Measurements from ENCODE around the gene YIPF5.
A peak's percentile ranks its signal among the peaks of the same experiment; 100 is the strongest.

The YIPF5 gene

DNA sequence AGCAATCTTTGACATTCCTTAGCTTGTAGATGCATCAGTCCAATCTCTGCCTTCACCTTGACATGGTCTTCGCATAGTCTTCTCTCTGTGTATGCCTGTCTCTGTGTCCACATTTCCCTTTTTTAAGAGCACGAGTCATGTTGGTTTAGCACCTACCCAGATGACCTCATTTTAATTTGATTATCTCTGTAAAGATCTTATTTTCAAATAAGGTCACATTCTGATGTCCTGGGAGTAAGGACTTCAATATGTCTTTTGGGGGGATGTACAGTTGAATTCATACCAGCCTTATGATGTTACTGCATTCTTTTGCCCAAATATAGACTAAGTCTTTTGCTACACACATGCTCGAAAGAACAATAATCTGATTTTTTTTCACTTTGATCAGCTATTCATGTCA, 7.1 kb upstream of the YIPF5 start:
- DNase-seq, result peak in 1 of 5 experiments; percentile 38

DNA sequence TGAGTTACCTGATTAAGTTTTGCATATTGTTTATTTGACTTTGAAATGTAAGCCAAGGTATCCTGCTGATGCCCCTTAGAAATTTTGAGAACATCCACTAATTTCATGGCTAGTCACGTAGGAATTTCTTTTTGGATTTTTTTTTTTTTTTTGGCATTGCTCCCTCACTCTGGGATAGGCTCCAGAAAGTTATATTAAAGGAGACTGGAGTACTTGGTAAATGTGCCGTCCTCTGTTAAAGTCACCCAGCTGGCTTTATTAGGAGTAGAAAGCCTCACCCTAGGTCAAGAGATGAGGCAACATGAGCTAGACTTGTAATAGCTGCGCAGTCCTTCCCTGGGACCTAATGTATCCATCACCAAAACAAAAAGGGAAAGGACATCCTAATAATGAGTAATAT, 3.3 kb upstream of the YIPF5 start:
- DNase-seq, result no peak

DNA sequence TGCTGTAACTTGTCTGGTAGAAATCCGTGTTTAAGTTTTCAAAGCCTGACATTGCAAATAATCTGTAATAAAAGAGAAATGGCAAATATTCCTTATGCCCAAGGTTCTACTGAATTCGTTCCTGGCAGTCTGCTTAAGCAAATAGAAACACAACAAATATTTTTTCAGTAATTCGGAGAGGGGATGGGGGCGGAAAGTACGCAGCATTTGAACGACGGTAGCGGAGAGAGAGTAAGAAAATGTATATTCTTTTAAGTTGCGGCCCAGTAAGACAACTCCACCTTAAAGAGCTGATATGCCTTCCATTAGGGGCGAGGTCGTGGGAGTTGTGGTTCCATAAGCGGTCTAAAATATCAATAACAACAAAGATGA, 569 bp downstream of the YIPF5 start:
- DNase-seq, result no peak

DNA sequence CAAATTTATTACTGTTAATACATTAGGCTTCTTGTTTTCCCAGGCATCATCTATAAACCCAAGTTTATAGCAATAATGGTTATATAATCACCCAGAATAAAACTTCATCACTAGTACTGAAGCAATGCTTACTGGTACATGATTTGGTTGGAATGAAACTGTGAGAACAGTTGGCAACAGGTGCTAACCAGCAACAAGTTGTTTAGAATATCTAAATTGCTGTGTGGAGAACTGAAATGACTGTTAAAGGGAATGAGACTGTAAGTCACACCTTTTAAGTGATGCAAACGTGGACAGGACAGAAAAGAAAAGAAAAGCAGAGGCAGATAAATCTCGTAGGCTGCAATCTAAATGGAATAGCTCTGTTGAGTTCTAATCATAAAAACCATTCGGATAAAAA, 2.5 kb downstream of the YIPF5 start:
- no peak for DNase-seq

DNA sequence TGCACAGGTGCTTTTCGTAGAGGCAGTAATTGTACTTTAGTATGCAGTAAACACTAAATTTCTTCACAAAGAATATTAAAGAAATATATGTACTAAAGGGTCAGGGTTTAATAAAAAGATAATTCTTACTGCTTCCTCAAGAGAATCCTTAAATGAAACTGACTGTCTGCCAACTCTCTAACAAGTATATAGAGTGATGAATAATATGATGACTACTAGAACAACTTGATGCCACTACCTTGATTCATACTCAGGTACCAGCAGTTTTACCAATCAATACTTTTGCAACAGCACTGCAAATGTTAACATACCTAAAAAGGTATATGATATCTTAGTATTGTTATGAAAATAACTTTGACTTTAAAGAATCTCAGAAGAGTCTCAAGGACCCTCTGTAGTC, 3.8 kb downstream of the YIPF5 start:
- no peak for DNase-seq

DNA sequence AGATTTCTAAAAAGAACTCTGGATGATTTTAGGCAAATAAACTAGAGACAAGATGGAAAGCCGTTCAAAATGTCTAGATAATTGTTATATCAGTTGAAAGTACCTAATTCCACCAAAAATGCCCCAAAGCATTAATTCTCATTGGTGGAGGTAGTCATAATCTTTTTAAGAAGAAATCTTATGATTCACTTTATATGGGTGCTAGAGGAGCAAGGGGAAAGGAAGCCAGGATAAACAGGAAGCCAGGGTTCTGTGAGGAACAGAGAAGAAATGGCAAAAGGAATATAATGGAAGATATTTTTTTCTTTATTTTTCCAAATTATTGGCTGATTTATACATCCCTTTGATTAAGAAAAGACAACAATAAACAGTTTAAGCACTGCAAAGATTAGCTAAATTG, 7.8 kb downstream of the YIPF5 start:
- DNase-seq, result no peak

DNA sequence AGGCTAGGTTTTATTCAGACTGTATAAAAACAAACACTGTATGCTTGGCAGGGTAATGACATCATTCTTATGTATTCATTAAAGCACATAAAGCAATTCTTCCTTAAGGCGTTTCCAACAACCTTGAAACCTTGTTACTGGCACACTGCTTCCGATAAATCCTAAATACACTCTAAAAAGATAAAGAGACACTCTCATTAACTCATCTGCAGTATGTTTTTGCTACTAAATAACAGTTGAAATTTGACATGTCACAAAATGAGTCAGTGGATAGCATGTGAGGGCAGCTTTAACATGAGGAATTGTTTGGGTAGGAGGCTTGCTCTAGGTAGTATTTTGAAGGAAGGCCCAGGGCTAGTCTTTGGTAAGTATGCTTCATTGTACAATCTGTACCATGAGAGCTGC, 13.7 kb downstream of the YIPF5 start:
- DNase-seq, result no peak

DNA sequence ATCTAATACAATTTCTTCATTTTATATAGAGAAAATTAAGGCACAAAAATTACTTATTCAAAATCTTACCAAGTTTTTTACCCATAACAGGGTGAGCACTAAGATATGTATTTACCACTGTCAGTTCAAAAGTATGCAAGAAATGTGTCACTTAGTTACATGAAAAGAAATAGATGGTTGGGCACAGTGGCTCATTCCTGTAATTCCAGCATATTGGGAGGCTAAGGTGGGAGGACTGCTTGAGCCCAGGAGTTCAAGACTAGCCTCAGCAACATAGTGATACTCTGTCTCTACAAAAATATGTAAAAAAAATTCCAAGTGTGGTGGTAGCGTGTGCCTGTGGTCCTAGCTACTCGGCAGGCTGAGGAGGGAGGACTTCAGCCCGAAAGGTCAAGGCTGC, 19.4 kb downstream of the YIPF5 start:
- no peak for DNase-seq

DNA sequence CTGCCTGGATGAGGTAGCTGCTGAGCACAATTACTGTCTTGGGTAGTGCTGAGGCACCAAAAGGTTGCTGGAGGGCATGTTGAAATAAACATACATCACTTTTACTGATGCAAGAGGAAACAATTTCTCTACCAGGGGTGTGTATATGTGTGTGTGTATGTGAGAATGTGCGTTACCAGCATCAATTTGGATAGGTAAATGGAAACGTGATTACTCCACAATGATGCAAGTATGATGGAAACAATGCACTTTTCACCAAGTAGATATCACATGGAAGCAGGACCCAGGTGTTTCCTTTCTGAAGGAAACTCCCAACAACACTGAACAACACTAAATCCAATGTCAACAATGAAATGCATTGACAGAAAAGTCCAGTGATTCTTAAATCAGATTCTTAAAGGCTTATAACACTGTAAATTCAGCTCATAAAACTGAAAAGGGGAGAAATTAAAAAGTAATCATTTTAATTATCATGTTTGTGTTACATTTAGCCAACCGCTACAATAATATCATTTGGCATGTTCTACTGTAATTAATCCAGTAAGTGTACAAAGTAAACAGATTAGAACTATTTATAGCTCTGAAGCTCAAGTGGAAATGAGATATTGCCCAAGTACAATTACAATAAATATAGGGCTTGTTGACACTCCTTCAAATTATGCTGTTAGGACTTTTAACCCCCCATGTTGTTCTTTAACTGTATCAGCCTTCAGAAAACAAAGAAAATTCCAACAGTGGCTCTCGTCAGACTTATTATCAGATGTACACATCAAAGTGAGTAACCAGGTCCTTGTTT, 25.3 kb downstream of the YIPF5 start:
- DNase-seq, result no peak

DNA sequence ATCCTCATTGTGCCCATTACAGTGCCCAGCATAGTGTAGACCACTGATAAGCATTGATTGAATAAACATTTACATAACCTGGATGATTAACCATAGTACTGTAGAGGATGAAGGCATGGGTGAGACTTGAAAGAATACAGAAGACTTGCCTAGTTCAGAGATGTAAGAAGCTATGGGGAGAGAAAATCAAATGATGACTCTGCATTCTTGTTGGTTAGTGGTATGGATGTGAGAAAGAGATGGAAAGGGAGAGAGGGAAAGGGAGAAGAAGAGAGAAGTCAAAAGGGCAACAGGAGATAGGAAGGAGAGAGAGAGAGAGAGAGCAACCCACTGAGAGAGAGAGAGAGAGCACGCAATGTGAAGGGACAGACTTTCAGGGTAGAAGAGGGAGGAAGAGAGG, 26.8 kb downstream of the YIPF5 start:
- no peak for DNase-seq

DNA sequence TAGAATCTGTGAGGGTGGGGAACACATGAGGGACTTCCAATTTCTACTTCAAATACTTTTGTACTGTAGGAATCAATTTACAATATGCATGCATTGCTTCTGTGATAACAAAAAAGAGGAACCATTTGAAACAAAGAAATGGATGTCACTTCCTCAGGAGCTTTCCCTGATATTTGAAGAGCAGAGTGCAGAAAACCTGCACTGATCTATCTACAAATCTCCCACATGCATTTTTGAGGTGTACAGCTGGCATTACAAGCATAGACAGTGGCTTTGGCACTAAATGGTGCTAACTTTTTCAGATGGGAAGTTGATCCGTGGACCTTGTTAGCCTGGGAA, 27.7 kb downstream of the YIPF5 start:
- no peak for DNase-seq

DNA sequence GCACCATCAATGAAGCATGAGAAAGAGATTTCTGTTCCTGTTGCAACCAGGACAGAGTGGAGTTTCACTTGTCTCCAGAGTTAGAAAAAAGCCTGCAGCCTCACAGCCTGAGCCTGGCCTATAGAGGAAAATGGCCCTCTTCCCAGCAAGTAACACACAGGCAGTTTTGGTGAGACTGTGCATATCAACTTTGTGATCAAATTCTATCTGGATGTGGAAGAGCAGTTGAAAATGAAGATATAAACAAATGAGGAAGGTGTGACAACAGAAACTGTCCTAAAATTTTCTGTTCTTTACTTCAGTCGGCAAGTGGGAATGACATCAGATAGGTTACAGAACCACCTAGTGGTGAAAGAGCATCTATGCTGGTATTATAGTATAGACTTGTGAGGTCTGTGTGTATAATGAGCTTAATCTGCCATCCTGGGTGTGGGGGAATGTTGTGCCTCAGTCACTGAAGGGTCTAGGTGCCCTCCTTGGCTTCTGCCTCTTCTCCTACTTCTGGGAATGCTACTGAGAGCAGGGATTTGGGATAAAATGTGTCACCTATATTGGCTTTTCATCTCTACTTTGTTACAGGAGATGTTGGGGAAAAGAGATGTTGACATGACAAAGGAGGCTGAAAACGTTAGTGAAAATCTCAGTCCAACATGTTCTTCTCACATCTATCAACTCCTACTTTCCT, 28.2 kb downstream of the YIPF5 start:
- DNase-seq, result peak in 1 of 5 experiments; percentile 32

DNA sequence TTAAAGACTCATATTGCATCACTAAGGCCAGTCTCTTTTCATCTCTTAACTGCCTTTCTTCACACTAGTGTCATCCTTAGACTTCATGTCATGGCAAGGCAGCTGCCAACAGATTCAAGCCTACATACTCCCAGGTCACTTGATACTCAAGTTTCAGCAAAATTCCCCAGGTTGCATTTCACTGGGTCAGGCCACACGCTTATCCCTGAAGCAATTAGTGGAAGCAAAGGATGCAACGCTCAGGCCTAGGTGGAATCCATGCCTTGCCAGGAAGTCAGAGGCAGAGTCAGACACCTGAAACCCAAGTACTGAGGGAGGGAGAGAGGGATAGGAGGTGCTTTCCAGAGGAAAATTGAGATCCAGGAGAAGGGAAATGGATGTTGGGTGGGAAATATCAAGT, 28.9 kb downstream of the YIPF5 start:
- no peak for DNase-seq

DNA sequence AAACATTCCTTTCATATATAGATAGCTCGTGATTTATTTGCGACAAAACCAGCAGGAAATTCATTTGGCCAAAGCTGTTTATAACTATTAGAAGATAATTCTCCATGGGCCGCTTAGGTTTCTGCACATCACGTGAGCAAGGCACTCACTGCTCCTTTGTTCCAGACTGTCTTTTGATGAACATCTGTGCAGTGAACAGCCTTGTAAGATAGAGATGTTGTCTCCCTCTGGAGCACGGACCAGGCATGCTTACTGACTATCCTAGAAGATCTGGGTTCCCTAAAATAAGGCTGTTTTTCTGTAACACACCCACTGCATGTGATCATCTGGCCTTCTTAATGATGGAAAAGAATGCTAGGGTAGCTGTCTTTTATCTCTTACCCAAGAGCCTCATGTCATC, 30.9 kb downstream of the YIPF5 start:
- no peak for DNase-seq

DNA sequence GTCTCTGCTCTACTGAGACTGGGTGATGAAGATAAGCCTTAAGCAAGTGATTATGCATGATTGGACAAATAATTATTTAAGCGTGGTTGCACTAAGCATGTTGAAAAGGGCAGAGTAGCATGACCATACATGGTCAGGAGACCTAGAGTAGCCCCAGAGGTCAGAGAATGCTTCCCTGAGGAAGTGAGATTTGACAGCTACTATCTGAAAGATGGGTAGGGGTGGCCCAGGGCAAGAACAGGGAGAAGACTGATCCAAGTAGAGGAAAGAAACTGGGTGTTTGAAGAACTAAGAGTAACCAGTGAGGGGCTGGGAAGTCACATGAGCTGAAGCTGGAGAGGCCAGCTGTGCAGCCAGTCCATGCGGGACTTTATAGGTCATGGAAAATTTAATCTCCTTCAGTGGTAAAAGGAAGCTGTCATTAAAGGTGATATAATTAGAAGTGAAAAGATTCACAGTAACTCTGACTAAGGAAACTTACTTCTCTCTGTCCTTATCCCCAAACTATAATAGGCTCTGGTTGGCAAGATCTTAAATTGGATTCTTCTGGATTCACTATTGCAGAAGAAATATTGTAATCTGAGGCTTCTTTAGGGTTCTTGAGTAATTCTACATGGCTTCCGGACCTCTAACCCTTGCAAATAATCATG, 35.2 kb downstream of the YIPF5 start:
- no peak for DNase-seq

DNA sequence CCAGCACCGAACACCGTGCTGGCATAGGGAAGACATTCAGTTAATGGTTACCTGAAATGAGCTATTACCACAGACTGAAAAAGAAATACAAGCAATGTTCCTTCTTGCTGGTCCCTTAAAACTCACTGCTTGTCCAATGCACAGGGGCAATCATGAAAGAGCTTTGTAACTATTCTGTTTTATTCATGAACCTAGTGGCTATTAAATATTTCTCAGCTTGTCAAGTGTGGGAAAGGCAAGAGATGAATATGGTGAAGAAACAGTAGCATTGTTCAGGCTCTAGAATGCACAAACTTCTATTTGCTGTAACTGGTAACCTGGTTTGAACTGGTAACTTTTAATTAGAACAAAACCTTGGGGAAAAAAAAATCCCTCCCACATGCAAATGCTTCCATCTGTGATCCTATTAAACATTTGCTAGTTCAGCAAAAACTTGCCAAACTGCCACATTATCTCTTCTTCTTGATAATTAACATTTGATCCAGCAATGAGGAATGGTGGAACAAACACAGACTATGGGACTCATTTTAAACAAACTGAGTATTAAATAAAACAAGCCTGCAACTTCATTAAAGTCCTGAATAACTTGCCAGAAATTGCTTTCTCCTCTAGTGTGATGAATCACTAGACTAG, 36.1 kb downstream of the YIPF5 start:
- DNase-seq, result no peak

DNA sequence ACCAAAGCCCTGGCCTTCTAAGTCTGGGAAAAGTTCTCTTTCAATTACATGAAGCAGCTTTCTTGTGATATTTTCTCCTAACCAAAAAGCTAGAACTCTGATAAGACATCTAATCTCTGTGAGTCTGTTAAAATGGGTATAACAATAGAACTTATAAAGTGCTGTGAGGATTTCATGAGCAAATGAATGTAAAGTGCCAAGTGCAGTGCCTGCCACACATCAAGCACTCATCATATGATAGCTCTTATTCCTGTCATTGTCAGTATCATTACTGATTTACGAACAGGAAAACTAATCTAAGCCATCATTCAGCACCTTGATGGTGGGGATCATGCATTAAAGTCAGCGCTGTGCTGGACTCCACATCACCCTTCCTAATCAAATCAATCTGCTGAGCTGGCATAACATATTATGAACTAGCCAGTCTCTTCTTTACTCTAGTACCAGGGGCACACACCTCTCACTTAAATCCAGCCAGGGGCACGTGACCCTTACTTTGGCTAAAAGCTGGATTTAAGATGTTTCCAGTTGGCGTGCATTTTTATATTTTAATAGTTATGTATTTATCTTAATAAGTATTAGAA, 37.3 kb downstream of the YIPF5 start:
- no peak for DNase-seq

DNA sequence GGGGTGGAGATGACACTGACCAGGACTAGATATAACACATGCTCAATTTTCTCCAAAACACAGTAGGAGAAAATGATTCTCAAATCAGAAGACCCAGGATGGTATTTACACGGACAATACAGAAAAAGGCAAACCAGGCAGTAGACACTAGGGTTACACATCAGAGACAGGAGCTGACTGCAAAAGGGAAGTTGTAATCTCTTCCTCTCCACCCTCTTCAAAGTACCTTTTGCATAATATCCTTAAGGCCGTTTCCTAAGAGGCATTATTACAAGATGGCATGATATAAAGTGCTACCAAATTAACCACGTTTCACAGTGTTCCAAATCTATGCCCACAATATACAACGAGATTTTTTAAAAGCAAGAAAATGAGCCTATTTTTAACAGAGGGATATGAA, 39.2 kb downstream of the YIPF5 start:
- DNase-seq, result no peak

DNA sequence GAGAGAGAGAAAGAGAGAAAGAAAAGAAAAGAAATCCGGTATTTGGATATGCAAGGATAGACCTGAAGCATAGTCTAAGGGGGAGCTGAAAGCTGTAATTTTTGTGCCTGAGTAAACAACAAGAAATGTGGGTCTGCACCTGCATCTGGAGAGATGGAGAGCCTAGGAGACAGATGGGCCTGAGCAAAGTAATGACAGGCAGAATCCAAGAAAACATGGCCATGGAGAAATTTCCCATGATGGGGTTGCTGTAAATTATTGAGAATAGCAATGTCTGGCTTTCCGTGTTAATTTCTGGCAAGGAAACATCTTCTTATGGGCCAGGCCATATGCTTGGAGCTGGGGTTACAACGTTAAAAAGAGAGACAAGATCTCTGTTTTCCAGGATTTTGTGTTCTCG, 40.2 kb downstream of the YIPF5 start:
- no peak for DNase-seq

DNA sequence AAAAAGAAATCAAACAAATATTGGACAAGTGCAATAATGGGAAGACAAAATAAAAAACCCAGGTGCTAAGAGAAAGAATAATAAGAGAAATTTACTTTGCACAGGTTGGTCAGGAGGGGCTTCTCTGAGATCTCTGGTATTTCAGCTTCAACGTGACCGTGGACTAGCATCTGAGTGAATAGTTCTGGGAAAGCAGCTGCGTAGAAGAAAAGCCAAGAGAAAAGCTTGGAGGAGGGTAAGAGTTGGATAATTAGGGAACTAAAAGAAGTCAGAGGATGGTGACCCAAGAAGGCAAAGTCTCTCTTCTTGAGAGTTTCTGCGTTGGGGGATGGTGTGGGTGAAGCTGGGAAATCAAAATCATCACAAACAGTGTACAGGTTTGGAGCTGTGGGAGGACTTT, 41.6 kb downstream of the YIPF5 start:
- no peak for DNase-seq

DNA sequence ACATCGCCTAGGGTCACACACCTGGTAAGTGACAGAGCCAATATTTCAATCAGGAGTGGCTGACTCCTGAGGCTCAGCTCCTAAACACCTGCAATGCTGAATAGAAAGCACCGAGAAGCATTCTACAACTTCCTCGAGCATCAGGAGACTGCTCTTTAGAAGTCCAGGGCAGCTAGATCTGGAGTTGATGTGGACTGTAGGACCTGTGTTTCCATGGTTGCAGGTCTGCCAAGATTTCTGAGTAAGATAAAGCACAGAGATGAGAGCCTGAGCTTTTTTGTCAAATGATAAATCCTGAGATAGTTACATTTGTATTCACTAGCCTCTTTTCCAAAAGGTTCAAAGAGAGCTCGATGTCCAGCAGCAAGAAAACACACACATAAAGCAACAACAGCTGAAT, 43.8 kb downstream of the YIPF5 start:
- no peak for DNase-seq

DNA sequence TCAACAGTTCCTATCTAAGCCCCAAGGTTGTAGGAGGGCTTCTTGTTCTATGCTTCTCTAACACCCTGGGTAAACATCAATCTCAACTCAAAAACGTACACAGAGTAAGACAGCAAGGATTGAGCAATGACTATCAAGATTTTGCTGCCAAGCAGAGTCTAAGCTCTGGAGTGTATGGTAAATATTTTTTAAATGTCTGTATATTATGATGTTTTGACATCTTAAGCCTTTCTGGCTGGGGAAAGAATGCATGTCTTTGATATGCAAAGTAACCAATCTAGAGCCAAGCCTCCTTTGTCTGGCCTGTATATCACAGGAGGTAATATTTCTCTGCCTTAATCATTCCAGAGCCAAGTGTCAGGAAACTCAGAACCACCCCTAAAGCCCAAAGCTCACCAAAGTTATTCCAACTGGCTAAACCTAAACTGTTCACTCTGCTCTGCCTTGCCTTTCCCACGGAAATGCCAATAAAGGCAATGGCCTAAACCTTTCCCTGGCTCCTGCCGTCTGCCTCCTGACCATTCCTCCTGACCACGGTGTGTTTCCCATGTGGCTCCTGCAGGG, 45.2 kb downstream of the YIPF5 start:
- DNase-seq, result no peak

DNA sequence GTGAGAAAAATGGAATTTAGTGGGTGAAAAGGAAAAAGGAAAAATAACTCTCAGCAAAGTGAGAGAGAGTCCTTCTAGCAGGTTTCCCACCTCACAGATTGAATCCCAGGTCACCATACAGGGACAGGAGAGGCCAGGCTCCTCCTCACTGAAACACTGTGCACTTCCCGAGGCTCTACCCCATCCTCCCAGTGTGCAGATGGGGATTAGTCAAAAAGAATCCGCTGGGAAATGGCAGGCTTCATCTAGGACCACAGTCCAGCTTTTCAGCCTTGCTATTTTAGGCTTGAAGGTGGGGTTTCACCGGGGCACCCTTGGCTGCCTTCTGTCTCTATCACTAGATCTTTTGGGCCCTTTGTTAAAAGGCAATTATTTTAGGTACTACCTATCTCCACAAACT, 47.8 kb downstream of the YIPF5 start:
- no peak for DNase-seq
